H1 (cell line): ENCODE results near the gene UBE2D2. TPM values are rescaled to one million over a fixed set of nuclear protein-coding genes. Genes with fewer than 3 reads are reported as not detected.
A peak's percentile ranks its signal among the peaks of the same experiment; 100 is the strongest.

Experiments
- CTCF ChIA-PET: fragments of 300-600 bp; sonication (Branson Sonifier 250); formaldehyde crosslinking; loops from one replicate; lab custom pipeline; 2021; ENCODE audit not compliant: partially characterized antibody; lab: Charles Lee
- POLR2A ChIA-PET: fragments of 300-600 bp; sonication (Branson Sonifier 250); formaldehyde crosslinking; loops from one replicate; lab custom pipeline; 2021; ENCODE audit warnings: inconsistent platforms; ENCODE audit not compliant: partially characterized antibody; lab: Charles Lee
- DNase-seq, 2 experiments: peaks; one replicate each; pipeline versions ENCODE4 v3.0.0 to v3.0.0-alpha.2; 2010 to 2022; ENCODE audit warnings: low spot score in 2 of 2, low read depth in 1 of 2, mixed read lengths in 1 of 2
- FAIRE-seq: peaks from 2 replicates; lab custom pipeline; 2011; peaks lifted over from hg19 to GRCh38; lab: Jason Lieb, UNC
- H2AFZ ChIP-seq: 2 replicates; pipeline ENCODE4 v1.8.1; 2012; ENCODE audit warnings: low read length, inconsistent platforms
- H2AK5ac ChIP-seq: 2 replicates; pipeline ENCODE4 v1.6.1; 2013; ENCODE audit warnings: low read depth, low read length
- H2BK120ac ChIP-seq: replicated peaks from 2 replicates; pipeline ENCODE3; 2013; ENCODE audit warnings: low read depth, low read length, inconsistent platforms
- H2BK12ac ChIP-seq: 2 replicates; pipeline ENCODE4 v1.6.1; 2013; ENCODE audit warnings: low read depth, low read length
- H2BK15ac ChIP-seq: 2 replicates; pipeline ENCODE4 v1.6.1; 2013; ENCODE audit warnings: low read length
- H2BK20ac ChIP-seq: 2 replicates; pipeline ENCODE4 v1.6.1; 2013; ENCODE audit warnings: low read length
- H2BK5ac ChIP-seq: 2 replicates; pipeline ENCODE4 v1.6.1; 2013; ENCODE audit warnings: low read depth, low read length
- H3K14ac ChIP-seq: 2 replicates; pipeline ENCODE4 v1.6.1; 2013; ENCODE audit warnings: inconsistent platforms; ENCODE audit not compliant: insufficient read length
- H3K18ac ChIP-seq: 2 replicates; pipeline ENCODE4 v1.6.1; 2013; ENCODE audit warnings: low read length; ENCODE audit errors: extremely low read depth
- H3K23ac ChIP-seq: 2 replicates; pipeline ENCODE4 v1.6.1; 2013; ENCODE audit warnings: inconsistent platforms; ENCODE audit not compliant: insufficient read length
- H3K23me2 ChIP-seq: 2 replicates; pipeline ENCODE4 v1.6.1; 2013; ENCODE audit warnings: low read depth, low read length
- H3K27ac ChIP-seq: 2 replicates; pipeline ENCODE4 v1.6.1; 2011; ENCODE audit warnings: low read depth, low read length, inconsistent platforms
- H3K27me3 ChIP-seq, 4 experiments: replicated peaks in 1 of 4; 1 replicate in 1 of 4; 2 replicates in 3 of 4; pipeline versions ENCODE4 v1.6.1 to v1.8.1; 2011 to 2013; ENCODE audit warnings: low read length in 3 of 4, mild to moderate bottlenecking in 3 of 4, inconsistent platforms in 2 of 4, mixed read lengths in 2 of 4, moderate library complexity in 1 of 4; ENCODE audit not compliant: control insufficient read depth in 3 of 4, insufficient read depth in 3 of 4; ENCODE audit errors: extremely low read depth in 1 of 4
- H3K36me3 ChIP-seq, 4 experiments: 2 replicates each; pipeline versions ENCODE4 v1.6.1 to v1.8.1; 2011 to 2013; ENCODE audit warnings: mild to moderate bottlenecking in 4 of 4, low read length in 3 of 4, moderate library complexity in 2 of 4, control low read depth in 1 of 4, inconsistent platforms in 1 of 4; ENCODE audit not compliant: insufficient read depth in 4 of 4, control insufficient read depth in 2 of 4
- H3K4ac ChIP-seq: replicated peaks from 2 replicates; pipeline ENCODE3; 2013; ENCODE audit warnings: low read length, low read depth, mixed read lengths, inconsistent platforms; ENCODE audit not compliant: insufficient read length
- H3K4me1 ChIP-seq, 4 experiments: replicated peaks in 1 of 4; 1 replicate in 1 of 4; 2 replicates in 3 of 4; pipeline versions ENCODE4 v1.6.1 to v1.8.1; 2011 to 2013; ENCODE audit warnings: low read length in 3 of 4, inconsistent platforms in 2 of 4, mixed read lengths in 1 of 4; ENCODE audit not compliant: insufficient read depth in 4 of 4, control insufficient read depth in 3 of 4
- H3K4me2 ChIP-seq, 2 experiments: 2 replicates each; pipeline versions ENCODE4 v1.6.1 to v1.8.1; 2011 to 2013; ENCODE audit warnings: low read depth in 2 of 2, low read length in 2 of 2, control low read depth in 1 of 2, inconsistent platforms in 1 of 2, mild to moderate bottlenecking in 1 of 2; ENCODE audit not compliant: insufficient read depth in 1 of 2
- H3K4me3 ChIP-seq, 4 experiments: fragments of 200-600, 300-600 bp in 1 of 4; sonication (generic), shearing (Covaris generic), sonication (Bioruptor Twin) in 1 of 4; 2 replicates each; pipeline versions ENCODE4 v1.5.1 to v1.8.1; 2011 to 2016; ENCODE audit warnings: low read length in 4 of 4, low read depth in 3 of 4, control low read depth in 2 of 4, inconsistent platforms in 2 of 4, mild to moderate bottlenecking in 2 of 4, mixed read lengths in 1 of 4, moderate library complexity in 1 of 4; ENCODE audit not compliant: insufficient read depth in 2 of 4; ENCODE audit errors: extremely low read depth in 1 of 4
- H3K56ac ChIP-seq: replicated peaks from 2 replicates; pipeline ENCODE3; 2013; ENCODE audit warnings: low read depth, mild to moderate bottlenecking, mixed read lengths, low read length, inconsistent platforms; ENCODE audit not compliant: insufficient read length
- H3K79me1 ChIP-seq: 2 replicates; pipeline ENCODE4 v1.6.1; 2013; ENCODE audit warnings: low read depth, low read length, control low read depth
- H3K79me2 ChIP-seq, 2 experiments: 2 replicates each; pipeline versions ENCODE4 v1.6.1 to v1.8.1; 2012 to 2013; ENCODE audit warnings: low read length in 2 of 2, mild to moderate bottlenecking in 2 of 2, inconsistent platforms in 1 of 2; ENCODE audit not compliant: insufficient read depth in 2 of 2, control insufficient read depth in 1 of 2
- H3K9ac ChIP-seq, 4 experiments: replicated peaks in 1 of 4; 1 replicate in 1 of 4; 2 replicates in 3 of 4; pipeline versions ENCODE4 v1.6.1 to v1.8.1; 2011 to 2013; ENCODE audit warnings: low read depth in 3 of 4, low read length in 3 of 4, control low read depth in 2 of 4, mild to moderate bottlenecking in 2 of 4, moderate library complexity in 2 of 4, inconsistent platforms in 1 of 4; ENCODE audit errors: extremely low read depth in 1 of 4
- H3K9me3 ChIP-seq, 2 experiments: 2 replicates each; pipeline versions ENCODE4 v1.6.1 to v1.8.1; 2012 to 2013; ENCODE audit warnings: mild to moderate bottlenecking in 2 of 2, moderate library complexity in 2 of 2, control low read depth in 1 of 2, inconsistent platforms in 1 of 2, low read depth in 1 of 2, low read length in 1 of 2, mixed read lengths in 1 of 2; ENCODE audit not compliant: insufficient read depth in 2 of 2
- H4K20me1 ChIP-seq, 2 experiments: replicated peaks in 1 of 2; 2 replicates each; pipeline versions ENCODE3 to v1.8.1; 2011 to 2013; ENCODE audit warnings: inconsistent platforms in 2 of 2, low read length in 2 of 2, mild to moderate bottlenecking in 1 of 2; ENCODE audit not compliant: insufficient read depth in 2 of 2, control insufficient read depth in 1 of 2
- H4K5ac ChIP-seq: 2 replicates; pipeline ENCODE4 v1.6.1; 2013; ENCODE audit warnings: low read length, low read depth, mixed read lengths, inconsistent platforms; ENCODE audit not compliant: insufficient read length
- H4K8ac ChIP-seq: 2 replicates; pipeline ENCODE4 v1.8.0; 2013; ENCODE audit warnings: mild to moderate bottlenecking, moderate library complexity, low read length, inconsistent platforms; ENCODE audit not compliant: insufficient read depth; ENCODE audit errors: extremely low read depth
- H4K91ac ChIP-seq: replicated peaks from 2 replicates; pipeline ENCODE3; 2013; ENCODE audit warnings: low read length, mixed read lengths, inconsistent platforms; ENCODE audit not compliant: insufficient read length
- BCL11A ChIP-seq, 2 experiments: IDR thresholded peaks; one replicate each; pipeline ENCODE4 v1.6.1; 2011; ENCODE audit warnings: low read depth in 2 of 2, low read length in 2 of 2, mild to moderate bottlenecking in 2 of 2
- CTCF ChIP-seq, 3 experiments: IDR thresholded peaks; 1 replicate in 2 of 3; 2 replicates in 1 of 3; pipeline versions ENCODE4 v1.5.1 to v1.6.1; 2011; ENCODE audit warnings: low read length in 3 of 3, mild to moderate bottlenecking in 3 of 3, inconsistent platforms in 2 of 3, low read depth in 1 of 3, moderate library complexity in 1 of 3; ENCODE audit not compliant: insufficient read depth in 1 of 3; ENCODE audit errors: control extremely low read depth in 1 of 3
- WGBS, 2 experiments: shearing (Covaris generic) in 1 of 2; methylation state at CpG; one replicate each; pipeline versions ENCODE4 v1.1.6 to v1.1.7; 2013 to 2015; ENCODE audit warnings: low lambda C conversion rate in 2 of 2, mixed read lengths in 2 of 2, inconsistent platforms in 1 of 2, low coverage in 1 of 2, missing lambda C conversion rate in 1 of 2; ENCODE audit not compliant: insufficient replicate concordance in 2 of 2, insufficient coverage in 1 of 2, insufficient read length in 1 of 2; ENCODE audit errors: extremely low coverage in 1 of 2, missing lambda C conversion rate in 1 of 2; 5-methylcytosine and 5-hydroxymethylcytosine counted together
- polyA plus RNA-seq, 7 experiments: library from polyadenylated mRNA; depleted of rRNA in 3 of 7; stranded (reverse) in 5 of 7; unstranded in 2 of 7; fragments of >200 nt in 5 of 7; fragments of 200-250 nt in 2 of 7; gene quantifications; 1 replicate in 5 of 7; 2 replicates in 1 of 7; 4 replicates in 1 of 7; pipeline versions ENCODE4 v1.2.1 to v1.2.3, GENCODE V29; 2011 to 2013; ENCODE audit warnings: missing spikeins in 2 of 7, mixed read lengths in 2 of 7
- total RNA-seq: library from RNA; stranded (reverse); fragmentation: NEBNext Ultra II Directional; extraction: Animal tissue kit (Norgen Biotek cat#: 25700); gene quantifications from 2 replicates; pipeline ENCODE4 v1.2.1, GENCODE V29; 2021

UBE2D2 gene
- total and polyA plus RNA-seq, 2 of the 8 experiments (the other 6 are each of a cell fraction or from before 2014, with no cell fraction given): 66.9 to 203 TPM

GRCh38 chr5:139670369-139671095, 109.4 kb downstream of the UBE2D2 start:
- Histone ChIP-seq H2BK120ac (no peak overlapping the region), H3K18ac (no peak overlapping the region), H3K9ac (no peak overlapping the region), H2BK20ac (no peak overlapping the region), H3K4ac (no peak overlapping the region), H3K27ac (no peak overlapping the region), H3K9me3 (no peaks in the 10 kb centered on the region), H3K23me2 (no peaks in the 10 kb centered on the region; the same call in 1 of the 2 replicates), H2BK15ac (no peak overlapping the region), H2AFZ (no peak overlapping the region), H4K8ac (0 out of 2 replicates have a peak overlapping the region, but pooled peaks have one; percentile 1), H4K91ac (no peak overlapping the region), H4K20me1 (peaks cover 52 to 72% of the 10 kb centered on the region in 2 experiments), H3K36me3 (no peaks in the 10 kb centered on the region), H3K79me1 (peaks cover 37% of the 10 kb centered on the region), H3K14ac (no peak overlapping the region), H3K4me2 (no peak overlapping the region; a peak in 1 of 4 replicates), H3K4me3 (no peak overlapping the region), H3K56ac (no peak overlapping the region), H3K23ac (no peak overlapping the region), H3K79me2 (peaks cover 13 to 92% of the 10 kb centered on the region in 2 experiments), H3K4me1 (peaks cover 9 to 55% (median 43%) of the 10 kb centered on the region in 4 experiments), H2BK5ac (peak overlapping the region; percentile 72; the same call in 1 of the 2 replicates), H4K5ac (no peak overlapping the region), H2AK5ac (peak overlapping the region; percentile 67; the same call in 1 of the 2 replicates), H3K27me3 (no peaks in the 10 kb centered on the region), H2BK12ac (peak overlapping the region; percentile 77; the same call in 1 of the 2 replicates)
- ChIA-PET POLR2A (interaction anchor here (0.7 to 2.2 kb wide), 10 partner anchors 9 to 22 kb away, joined by 3 to 7 read pairs (median 4); partner anchors contain the start of gene CXXC5), CTCF (interaction anchor here (0.6 to 17.2 kb wide), 26 partner anchors 8 to 248 kb away, joined by 3 to 171 read pairs (median 6); no protein-coding TSS in a partner anchor)
- WGBS, 2 experiments: 83% methylated on average over 16 of the region's 16 CpGs; no CpG with 5 or more reads in 1 of the 2 experiments
- DNase-seq: no peak
- TF ChIP-seq CTCF (IDR thresholded peaks at IDR 0.05; ENCODE audit: control extremely low read depth in 1 of 3, insufficient read depth in 1 of 3, low read depth in 1 of 3, low read length in 3 of 3): peak in 1 of 3 experiments; percentile 50; a peak in 1 of 4 replicates
- TF ChIP-seq BCL11A (IDR thresholded peaks at IDR 0.05; ENCODE audit: low read depth in 2 of 2, low read length in 2 of 2): no peak
- FAIRE-seq: no peak
